SK-N-SH treated with all-trans-retinoic acid at 6 μM for 48 hours (cell line): ENCODE measurements around the gene AURKB.

Source experiments
- ATAC-seq: fragments of 200-7000 bp; cut with Tn5 transposase; 3 replicates; pipeline ENCODE4 v1.9.1; 2020; ENCODE audit warnings: mild to moderate bottlenecking, moderate library complexity
- BACH2 ChIP-seq: fragments of 250-450 bp; sonication (Bioruptor Pico); IDR thresholded peaks from 2 replicates; pipeline ENCODE4 v1.9.0; 2021; ENCODE audit warnings: mild to moderate bottlenecking, borderline replicate concordance
- CREB5 ChIP-seq: fragments of 250-450 bp; sonication (Bioruptor Pico); IDR thresholded peaks from 2 replicates; pipeline ENCODE4 v1.5.1; 2020; ENCODE audit warnings: low read depth, mild to moderate bottlenecking, moderate library complexity
- CSRNP3 ChIP-seq: fragments of 250-450 bp; sonication (Bioruptor Pico); IDR thresholded peaks from 2 replicates; pipeline ENCODE4 v1.5.1; 2021; ENCODE audit warnings: mild to moderate bottlenecking, moderate library complexity
- ESRRG ChIP-seq: fragments of 250-450 bp; sonication (Bioruptor Pico); IDR thresholded peaks from 2 replicates; pipeline ENCODE4 v1.6.1; 2021; ENCODE audit warnings: mild to moderate bottlenecking
- GLIS3 ChIP-seq: fragments of 250-450 bp; sonication (Bioruptor Pico); IDR thresholded peaks from 2 replicates; pipeline ENCODE4 v1.5.0; 2020; ENCODE audit warnings: mild to moderate bottlenecking, moderate library complexity
- ISL1 ChIP-seq: fragments of 250-450 bp; sonication (Bioruptor Pico); IDR thresholded peaks from 2 replicates; pipeline ENCODE4 v2.1.2; 2022; ENCODE audit warnings: mild to moderate bottlenecking, moderate library complexity
- OSR1 ChIP-seq: fragments of 250-450 bp; sonication (Bioruptor Pico); IDR thresholded peaks from 2 replicates; pipeline ENCODE4 v1.8.0; 2022; ENCODE audit warnings: moderate library complexity, mild to moderate bottlenecking, inconsistent platforms
- PATZ1 ChIP-seq: fragments of 250-450 bp; sonication (Bioruptor Pico); IDR thresholded peaks from 2 replicates; pipeline ENCODE4 v1.8.0; 2020; ENCODE audit warnings: mild to moderate bottlenecking, moderate library complexity, borderline replicate concordance
- POU6F1 ChIP-seq: fragments of 250-450 bp; sonication (Bioruptor Pico); IDR thresholded peaks from 2 replicates; pipeline ENCODE4 v1.8.0; 2021; ENCODE audit warnings: low read depth, mild to moderate bottlenecking, moderate library complexity, borderline replicate concordance
- PPARA ChIP-seq: fragments of 250-450 bp; sonication (Bioruptor Pico); IDR thresholded peaks from 2 replicates; pipeline ENCODE4 v1.5.0; 2020; ENCODE audit warnings: mild to moderate bottlenecking, borderline replicate concordance
- SNAI2 ChIP-seq: fragments of 250-450 bp; sonication (Bioruptor Pico); IDR thresholded peaks from 2 replicates; pipeline ENCODE4 v1.5.0; 2020; ENCODE audit warnings: mild to moderate bottlenecking, moderate library complexity
- TCF4 ChIP-seq: fragments of 250-450 bp; sonication (Bioruptor Pico); IDR thresholded peaks from 2 replicates; pipeline ENCODE4 v1.8.0; 2021; ENCODE audit warnings: mild to moderate bottlenecking, moderate library complexity, borderline replicate concordance
- TOX ChIP-seq: fragments of 250-450 bp; sonication (Bioruptor Pico); IDR thresholded peaks from 2 replicates; pipeline ENCODE4 v1.8.0; 2021; ENCODE audit warnings: mild to moderate bottlenecking, moderate library complexity, borderline replicate concordance
- TSHZ2 ChIP-seq: fragments of 250-450 bp; sonication (Bioruptor Pico); IDR thresholded peaks from 2 replicates; pipeline ENCODE4 v1.5.0; 2020; ENCODE audit warnings: mild to moderate bottlenecking, moderate library complexity
- ZC3H10 ChIP-seq: fragments of 250-450 bp; sonication (Bioruptor Pico); IDR thresholded peaks from 2 replicates; pipeline ENCODE4 v1.5.1; 2021; ENCODE audit warnings: mild to moderate bottlenecking, moderate library complexity
- ZFP3 ChIP-seq: fragments of 250-450 bp; sonication (Bioruptor Pico); IDR thresholded peaks from 2 replicates; pipeline ENCODE4 v1.5.0; 2020; ENCODE audit warnings: mild to moderate bottlenecking, moderate library complexity
- ZFP30 ChIP-seq: fragments of 450-650 bp; formaldehyde crosslinking; IDR thresholded peaks from 2 replicates; pipeline ENCODE4 v1.5.0; 2022; ENCODE audit warnings: mild to moderate bottlenecking, moderate library complexity
- ZNF70 ChIP-seq: fragments of 450-650 bp; formaldehyde crosslinking; IDR thresholded peaks from 2 replicates; pipeline ENCODE4 v1.5.0; 2020; ENCODE audit warnings: mild to moderate bottlenecking, moderate library complexity
- ZNF8 ChIP-seq: fragments of 450-650 bp; formaldehyde crosslinking; IDR thresholded peaks from 2 replicates; pipeline ENCODE4 v1.5.0; 2020; ENCODE audit warnings: mild to moderate bottlenecking, moderate library complexity

AURKB gene

GRCh38 chr17:8231701-8232100 lies 21.3 kb upstream of the AURKB start:
- ATAC-seq: no peak
- TF ChIP-seq ZC3H10 (CRISPR knock-in tag) (no peak), POU6F1 (CRISPR knock-in tag) (no peak), PATZ1 (no peak), ESRRG (no peak), ZFP3 (CRISPR knock-in tag) (no peak), TOX (CRISPR knock-in tag) (no peak), GLIS3 (no peak), CREB5 (CRISPR knock-in tag) (no peak)

GRCh38 chr17:8227238-8227581 lies 16.8 kb upstream of the AURKB start:
- no peak for ATAC-seq
- TF ChIP-seq PPARA: no peak
- no peak for TF ChIP-seq PATZ1
- no peak for TF ChIP-seq ZC3H10 (CRISPR knock-in tag)
- no peak for TF ChIP-seq TSHZ2 (CRISPR knock-in tag)
- TF ChIP-seq OSR1 (CRISPR knock-in tag): no peak
- TF ChIP-seq SNAI2: no peak
- TF ChIP-seq ZNF70 (CRISPR knock-in tag): no peak
- no peak for TF ChIP-seq ISL1
- no peak for TF ChIP-seq CSRNP3
- no peak for TF ChIP-seq TOX (CRISPR knock-in tag)
- TF ChIP-seq ZNF8 (CRISPR knock-in tag): no peak
- TF ChIP-seq TCF4: no peak
- no peak for TF ChIP-seq ESRRG
- no peak for TF ChIP-seq BACH2
- no peak for TF ChIP-seq POU6F1 (CRISPR knock-in tag)
- TF ChIP-seq ZFP30 (CRISPR knock-in tag): no peak
